Naive thymus-derived CD4-positive, alpha-beta T cell (primary cell): Measurements from ENCODE around the gene DDIT4L. TPM values are rescaled to one million over a fixed set of nuclear protein-coding genes. Genes with fewer than 3 reads are reported as not detected.
"Not testable (repeated sequence)": the region's sequence is repeated elsewhere in the genome, so short reads cannot be mapped to it uniquely, and the experiment has no call there.

ENCODE experiments used
- ATAC-seq: fragments of 150-1000 bp; cut with Tn5 transposase; 2 replicates; pipeline ENCODE4 v1.10.0; 2021; ENCODE audit warnings: mild to moderate bottlenecking, moderate library complexity
- CTCF ChIA-PET: fragments of 350-600 bp; sonication (Branson Sonifier 250); formaldehyde crosslinking; loops from one replicate; lab custom pipeline; 2021; ENCODE audit warnings: antibody characterized with exemption; lab: Charles Lee
- POLR2A ChIA-PET: fragments of 350-600 bp; sonication (Branson Sonifier 250); formaldehyde crosslinking; loops from one replicate; lab custom pipeline; 2021; ENCODE audit warnings: antibody characterized with exemption, inconsistent platforms; lab: Charles Lee
- DNase-seq, 9 donors: peaks; one replicate each; pipeline versions ENCODE4 v3.0.0 to v3.0.0-alpha.2; 2020 to 2022; ENCODE audit warnings: mixed read lengths in 1 of 9
- H3K27ac ChIP-seq: one replicate; pipeline ENCODE4 v1.7.0; 2013; ENCODE audit warnings: mild to moderate bottlenecking, low read depth, low read length, moderate library complexity
- H3K27me3 ChIP-seq, 2 donors: one replicate each; pipeline ENCODE4 v1.7.0; 2013; ENCODE audit warnings: low read length in 2 of 2, mild to moderate bottlenecking in 2 of 2, moderate library complexity in 2 of 2; ENCODE audit not compliant: control insufficient read depth in 2 of 2, insufficient read depth in 2 of 2
- H3K36me3 ChIP-seq, 3 experiments: 1 replicate in 2 of 3; 2 replicates in 1 of 3; pipeline ENCODE4 v1.7.0; 2013; ENCODE audit warnings: low read length in 3 of 3, mild to moderate bottlenecking in 3 of 3, moderate library complexity in 1 of 3; ENCODE audit not compliant: insufficient read depth in 3 of 3, control insufficient read depth in 2 of 3
- H3K4me1 ChIP-seq, 2 donors: one replicate each; pipeline ENCODE4 v1.7.0; 2013; ENCODE audit warnings: low read length in 2 of 2, mild to moderate bottlenecking in 2 of 2, moderate library complexity in 1 of 2; ENCODE audit not compliant: control insufficient read depth in 2 of 2, insufficient read depth in 2 of 2
- H3K4me3 ChIP-seq: 2 replicates; pipeline ENCODE4 v1.7.0; 2013; ENCODE audit warnings: mild to moderate bottlenecking, low read length
- H3K9me3 ChIP-seq, 3 experiments: 1 replicate in 2 of 3; 2 replicates in 1 of 3; pipeline ENCODE4 v1.7.0; 2013; ENCODE audit warnings: low read length in 3 of 3; ENCODE audit not compliant: control insufficient read depth in 2 of 3
- H3K27ac Mint-ChIP-seq, 9 donors: one replicate each; pipeline ENCODE4 v1.8.0; 2020 to 2022; ENCODE audit warnings: mixed read lengths in 9 of 9, mild to moderate bottlenecking in 8 of 9, moderate library complexity in 5 of 9, inconsistent platforms in 2 of 9
- H3K27me3 Mint-ChIP-seq, 5 donors: one replicate each; pipeline ENCODE4 v1.8.0; 2021 to 2022; ENCODE audit warnings: mixed read lengths in 5 of 5, mild to moderate bottlenecking in 1 of 5
- H3K36me3 Mint-ChIP-seq, 5 donors: one replicate each; pipeline ENCODE4 v1.8.0; 2020 to 2022; ENCODE audit warnings: mixed read lengths in 5 of 5, mild to moderate bottlenecking in 3 of 5, inconsistent platforms in 1 of 5
- H3K4me1 Mint-ChIP-seq, 7 donors: one replicate each; pipeline ENCODE4 v1.8.0; 2020 to 2022; ENCODE audit warnings: mixed read lengths in 7 of 7, mild to moderate bottlenecking in 3 of 7, inconsistent platforms in 1 of 7
- H3K4me3 Mint-ChIP-seq, 10 donors: one replicate each; pipeline ENCODE4 v1.8.0; 2020 to 2022; ENCODE audit warnings: mild to moderate bottlenecking in 10 of 10, mixed read lengths in 10 of 10, moderate library complexity in 6 of 10, inconsistent platforms in 2 of 10
- H3K9me3 Mint-ChIP-seq, 11 donors: one replicate each; pipeline ENCODE4 v1.8.0; 2020 to 2022; ENCODE audit warnings: mixed read lengths in 11 of 11, mild to moderate bottlenecking in 4 of 11, inconsistent platforms in 1 of 11, moderate library complexity in 1 of 11
- intact Hi-C, 2 donors: fragments of 100-400 bp; cut with micrococcal nuclease; formaldehyde crosslinking; loops; one replicate each; pipeline ENCODE4 v1.15.1; 2023
- polyA plus RNA-seq, 2 donors: library from polyadenylated mRNA; unstranded; fragments of 300-500 nt; fragmentation: Illumina TruSeq; gene quantifications; one replicate each; pipeline ENCODE4 v1.2.3, GENCODE V29; 2021
- total RNA-seq, 6 experiments: library from RNA in 5 of 6; stranded (reverse) in 5 of 6; gene quantifications; 1 replicate in 5 of 6; 2 replicates in 1 of 6; pipeline ENCODE4 v1.2.3 and lab custom pipeline; 2021 to 2026

Gene DDIT4L
- total and polyA plus RNA-seq, 7 experiments from 2014 or later, result 1.2 TPM; not detected in 6

GRCh38 chr4:100206850-100207249 lies 16.6 kb upstream of the DDIT4L start:
- peak overlapping the region in 1 of 9 donors; percentile 4 for H3K27ac Mint-ChIP-seq
- POLR2A ChIA-PET, result no interaction called here

GRCh38 chr4:100198061-100198460 lies 7.8 kb upstream of the DDIT4L start:
- Mint-ChIP-seq H3K27me3 (peaks cover under 1 to 15% (median 11%) of the 10 kb centered on the region in 5 donors), H3K4me3 (no peak overlapping the region), H3K9me3 (no peaks in the 10 kb centered on the region), H3K4me1 (no peaks in the 10 kb centered on the region), H3K27ac (no peak overlapping the region), H3K36me3 (no peaks in the 10 kb centered on the region)
- intact Hi-C loops, result no loop called here
- no peak overlapping the region for H3K4me3 ChIP-seq
- ChIA-PET CTCF (no interaction called here), POLR2A (no interaction called here)
- no peaks in the 10 kb centered on the region for H3K36me3 ChIP-seq
- H3K9me3 ChIP-seq, result no peaks in the 10 kb centered on the region
- H3K27me3 ChIP-seq, result no peaks in the 10 kb centered on the region
- DNase-seq (no peak), ATAC-seq (no peak)
- H3K27ac ChIP-seq, result no peak overlapping the region
- H3K4me1 ChIP-seq, result no peaks in the 10 kb centered on the region

More at GRCh38 chr4:100206850-100207249, 16.6 kb upstream of the DDIT4L start:
- Mint-ChIP-seq H3K4me1 (peaks cover 0 to 18% (median 0%) of the 10 kb centered on the region in 7 donors), H3K9me3 (peaks cover 0 to 3% (median 0%) of the 10 kb centered on the region in 11 donors), H3K4me3 (no peak overlapping the region), H3K36me3 (no peaks in the 10 kb centered on the region), H3K27me3 (peaks cover 17 to 30% (median 23%) of the 10 kb centered on the region in 5 donors)
- H3K36me3 ChIP-seq, result no peaks in the 10 kb centered on the region
- H3K4me3 ChIP-seq, result no peak overlapping the region
- no peaks in the 10 kb centered on the region for H3K9me3 ChIP-seq
- CTCF ChIA-PET, result no interaction called here
- ATAC-seq (no peak), DNase-seq (no peak)
- no peaks in the 10 kb centered on the region for H3K27me3 ChIP-seq
- H3K4me1 ChIP-seq, result no peaks in the 10 kb centered on the region
- intact Hi-C loops, result no loop called here
- H3K27ac ChIP-seq, result no peak overlapping the region

- H3K4me1 ChIP-seq, H3K36me3 Mint-ChIP-seq, H3K4me3 ChIP-seq, H3K9me3 Mint-ChIP-seq, H3K27me3 ChIP-seq, CTCF ChIA-PET, H3K27ac ChIP-seq, DNase-seq, ATAC-seq, intact Hi-C loops, H3K36me3 ChIP-seq, H3K4me3 Mint-ChIP-seq, H3K27ac Mint-ChIP-seq, H3K9me3 ChIP-seq, H3K4me1 Mint-ChIP-seq, POLR2A ChIA-PET: not testable (repeated sequence)
- peaks cover 12 to 23% (median 15%) of the 10 kb centered on the region in 5 donors for H3K27me3 Mint-ChIP-seq
Measured at GRCh38 chr4:100196388-100197071, 6.3 kb upstream of the DDIT4L start.

- H3K4me1 Mint-ChIP-seq, result peaks cover 14 to 19% (median 16%) of the 10 kb centered on the region in 7 donors
- peak overlapping the region; percentile 43 for H3K4me3 ChIP-seq
- ChIA-PET POLR2A (no interaction called here), CTCF (no interaction called here)
- peak in 1 of 9 donors; percentile 3 for DNase-seq
- H3K4me1 ChIP-seq, result no peaks in the 10 kb centered on the region
- intact Hi-C loops, result loop anchor here in 1 of 2 donors (5.0 kb wide), 1 partner anchor 94 kb away; no protein-coding TSS in a partner anchor
- ATAC-seq, result peak; percentile 27
- H3K27me3 ChIP-seq, result peaks cover 0 to 10% of the 10 kb centered on the region in 2 donors
- no peak overlapping the region for H3K27ac ChIP-seq
- peak overlapping the region in 1 of 9 donors; percentile 17 for H3K27ac Mint-ChIP-seq
- H3K4me3 Mint-ChIP-seq, result peak overlapping the region; percentile 74 to 86 (median 82)
- no peaks in the 10 kb centered on the region for H3K9me3 ChIP-seq
- peaks cover 0 to 4% (median 0%) of the 10 kb centered on the region in 5 donors for H3K36me3 Mint-ChIP-seq
- no peaks in the 10 kb centered on the region for H3K36me3 ChIP-seq
- peaks cover 48 to 61% (median 55%) of the 10 kb centered on the region in 5 donors for H3K27me3 Mint-ChIP-seq
- no peaks in the 10 kb centered on the region for H3K9me3 Mint-ChIP-seq
Measured at GRCh38 chr4:100190643-100191600, 654 bp upstream of the DDIT4L start.

GRCh38 chr4:100188829-100189228 lies 1.4 kb downstream of the DDIT4L start:
- H3K27me3 ChIP-seq, result peaks cover 0 to 10% of the 10 kb centered on the region in 2 donors
- no peak overlapping the region for H3K27ac Mint-ChIP-seq
- H3K4me1 ChIP-seq, result no peaks in the 10 kb centered on the region
- H3K36me3 Mint-ChIP-seq, result peaks cover 0 to 4% (median 0%) of the 10 kb centered on the region in 5 donors
- peaks cover 14 to 19% (median 16%) of the 10 kb centered on the region in 7 donors for H3K4me1 Mint-ChIP-seq
- no peak overlapping the region for H3K4me3 ChIP-seq
- intact Hi-C loops, result no loop called here
- ChIA-PET CTCF (no interaction called here), POLR2A (no interaction called here)
- peaks cover 55 to 68% (median 61%) of the 10 kb centered on the region in 5 donors for H3K27me3 Mint-ChIP-seq
- no peaks in the 10 kb centered on the region for H3K9me3 ChIP-seq
- H3K9me3 Mint-ChIP-seq, result no peaks in the 10 kb centered on the region
- peak overlapping the region in 6 of 10 donors; percentile 37 to 82 (median 79) for H3K4me3 Mint-ChIP-seq
- DNase-seq (no peak), ATAC-seq (no peak)
- H3K27ac ChIP-seq, result no peak overlapping the region
- no peaks in the 10 kb centered on the region for H3K36me3 ChIP-seq

GRCh38 chr4:100187781-100188180 lies 2.5 kb downstream of the DDIT4L start:
- peaks cover 54 to 64% (median 60%) of the 10 kb centered on the region in 5 donors for H3K27me3 Mint-ChIP-seq
- intact Hi-C loops, result no loop called here
- ATAC-seq, result no peak

More at GRCh38 chr4:100187781-100188180, 2.5 kb downstream of the DDIT4L start:
- no peak overlapping the region for H3K27ac Mint-ChIP-seq
- H3K27ac ChIP-seq, result no peak overlapping the region
- ChIA-PET CTCF (no interaction called here), POLR2A (no interaction called here)
- H3K27me3 ChIP-seq, result peaks cover 0 to 10% of the 10 kb centered on the region in 2 donors
- H3K4me3 Mint-ChIP-seq, result no peak overlapping the region
- no peaks in the 10 kb centered on the region for H3K9me3 ChIP-seq
- no peak overlapping the region for H3K4me3 ChIP-seq
- peaks cover 14 to 19% (median 16%) of the 10 kb centered on the region in 7 donors for H3K4me1 Mint-ChIP-seq
- peaks cover 0 to 4% (median 0%) of the 10 kb centered on the region in 5 donors for H3K36me3 Mint-ChIP-seq
- no peaks in the 10 kb centered on the region for H3K36me3 ChIP-seq
- H3K9me3 Mint-ChIP-seq, result no peaks in the 10 kb centered on the region
- no peak for DNase-seq
- no peaks in the 10 kb centered on the region for H3K4me1 ChIP-seq
